Vagina (tissue), 2 donors: ENCODE results near the gene DCTN4.

ENCODE experiments used
- CTCF ChIP-seq, 3 experiments: fragments of 450-650 bp in 2 of 3; fragments of 200-600 bp in 1 of 3; sonication (generic) in 1 of 3; IDR thresholded peaks; one replicate each; pipeline ENCODE4 v1.5.1; 2017 to 2019; ENCODE audit warnings: antibody characterized with exemption in 3 of 3, mild to moderate bottlenecking in 2 of 3, moderate library complexity in 2 of 3
- POLR2A ChIP-seq, 2 donors: fragments of 450-650 bp; IDR thresholded peaks; one replicate each; pipeline ENCODE4 v1.6.1; 2017; ENCODE audit warnings: antibody characterized with exemption in 2 of 2, mild to moderate bottlenecking in 2 of 2, moderate library complexity in 2 of 2
- POLR2AphosphoS5 ChIP-seq, 2 donors: sonication (generic); formaldehyde crosslinking; IDR thresholded peaks; one replicate each; pipeline ENCODE4 v1.9.0; 2017; ENCODE audit warnings: antibody characterized with exemption in 2 of 2, mild to moderate bottlenecking in 2 of 2, low read depth in 1 of 2; ENCODE audit not compliant: insufficient read depth in 1 of 2

DNA sequence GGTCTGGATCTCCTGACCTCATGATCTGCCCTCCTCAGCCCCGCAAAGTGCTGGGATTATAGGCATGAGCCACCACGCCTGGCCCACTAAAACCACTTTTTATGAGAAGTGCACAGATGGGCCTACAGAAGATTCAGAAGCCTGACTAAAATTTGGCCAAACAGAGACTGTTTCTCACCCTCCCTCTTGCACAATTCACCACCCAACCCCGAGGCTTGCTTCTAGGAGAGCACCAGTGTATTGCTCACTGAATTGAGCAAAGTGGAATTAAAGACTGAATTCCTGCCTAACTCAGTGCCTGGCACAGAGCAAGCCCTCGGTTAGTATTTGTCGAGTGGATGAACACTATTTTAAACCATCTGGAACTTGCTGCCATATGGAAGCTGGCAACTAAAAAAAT, 3.4 kb upstream of the DCTN4 start:
- no peak for TF ChIP-seq POLR2A (IDR thresholded peaks at IDR 0.05)
- no peak for TF ChIP-seq CTCF (IDR thresholded peaks at IDR 0.05)
- TF ChIP-seq POLR2AphosphoS5 (IDR thresholded peaks at IDR 0.05; ENCODE audit: insufficient read depth in 1 of 2, low read depth in 1 of 2) = no peak
